GM12891 (cell line): Measurements from ENCODE around the gene KIF6.

ENCODE experiments used
- POLR2A ChIP-seq: IDR thresholded peaks from 2 replicates; pipeline ENCODE4 v1.6.1; 2011; ENCODE audit warnings: low read depth, low read length, control low read depth
- POLR2AphosphoS5 ChIP-seq: IDR thresholded peaks from 2 replicates; pipeline ENCODE4 v1.6.1; 2011; ENCODE audit warnings: low read depth, low read length, control low read depth

- TF ChIP-seq POLR2A (no peak), POLR2AphosphoS5 (no peak)
These were observed 272.0 kb downstream of the KIF6 start for GRCh38 chr6:39453241-39453640.
